ENCODE measurements around the gene TMEM209.
"Not testable (repeated sequence)": the region's sequence is repeated elsewhere in the genome, so short reads cannot be mapped to it uniquely, and the experiment has no call there.

The TMEM209 gene

DNA sequence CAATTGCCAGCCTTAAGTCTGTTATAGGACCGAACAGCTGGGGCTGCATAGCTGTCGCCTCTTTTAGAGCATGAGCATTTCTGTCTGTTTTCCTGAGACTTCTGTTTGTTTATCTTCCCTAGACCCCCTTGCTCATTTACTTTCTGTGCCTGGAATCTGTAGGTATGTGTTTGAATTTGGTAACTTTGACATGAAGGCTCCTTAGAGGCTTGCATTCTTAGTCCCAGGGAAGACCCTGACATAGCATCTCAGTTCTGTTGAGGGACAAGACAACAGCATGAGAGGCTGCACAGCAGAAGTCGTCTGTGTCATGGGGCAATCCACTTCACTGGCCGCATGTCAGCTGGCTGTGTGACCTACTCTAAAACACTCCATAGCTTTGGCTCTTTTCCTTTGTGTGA, 76.2 kb downstream of the TMEM209 start:
- no peak for DNase-seq (ENCODE audit: low read depth in 2 of 2, low spot score in 1 of 2)

DNA sequence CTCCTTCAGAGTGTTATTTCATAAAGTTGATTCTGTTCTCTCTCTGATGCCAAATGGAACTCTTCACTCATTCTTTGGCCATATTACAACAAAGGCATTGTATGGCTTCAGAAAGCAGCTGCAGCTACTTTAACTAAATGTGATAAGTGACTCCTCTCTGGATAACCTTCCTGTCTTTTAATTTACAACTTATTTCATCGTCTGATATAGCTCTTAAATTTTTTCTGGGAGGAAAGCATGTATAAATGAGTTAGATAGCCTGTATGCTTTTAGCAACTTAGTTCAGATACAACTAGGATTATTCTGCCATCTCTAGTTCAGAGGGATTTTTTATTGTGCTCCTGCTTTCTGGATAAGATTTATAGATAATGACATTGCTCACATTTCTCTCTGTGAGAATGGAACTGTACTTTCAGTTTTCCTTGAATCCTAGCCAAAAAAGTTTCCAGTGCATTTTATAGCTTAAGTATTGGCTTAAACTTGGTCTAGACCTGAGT, 77.3 kb downstream of the TMEM209 start:
- DNase-seq (ENCODE audit: low read depth in 2 of 2, low spot score in 1 of 2): no peak

- no peak for DNase-seq (ENCODE audit: low read depth in 2 of 2, low spot score in 1 of 2)
Measured at GRCh38 chr7:130127404-130127803, 77.8 kb downstream of the TMEM209 start.

GRCh38 chr7:130126840-130127239, 78.4 kb downstream of the TMEM209 start:
- DNase-seq (ENCODE audit: low read depth in 2 of 2, low spot score in 1 of 2): not testable (repeated sequence)

DNA sequence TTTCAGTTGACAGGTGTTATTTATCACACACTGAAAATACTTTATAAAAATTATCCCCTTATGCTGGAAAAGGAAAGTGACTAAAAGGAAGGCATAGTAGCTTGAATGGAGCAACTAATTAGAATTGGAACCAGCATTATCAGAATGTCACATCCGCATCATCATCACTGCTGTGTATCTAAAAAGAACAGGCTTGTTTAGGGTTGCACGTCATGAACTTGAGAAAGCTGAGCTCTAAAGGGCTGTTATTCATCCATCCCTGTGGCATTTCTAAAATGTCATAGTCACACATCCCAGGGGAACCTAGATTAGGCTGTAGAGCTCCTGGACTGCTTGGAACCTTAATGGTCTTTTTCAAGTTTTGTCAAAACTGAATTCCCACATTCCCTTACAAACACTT, 80.5 kb downstream of the TMEM209 start:
- no peak for DNase-seq (ENCODE audit: low read depth in 2 of 2, low spot score in 1 of 2)

GRCh38 chr7:130123501-130123900, 81.7 kb downstream of the TMEM209 start:
- DNase-seq (ENCODE audit: low read depth in 2 of 2, low spot score in 1 of 2): no peak

GRCh38 chr7:130118801-130119200, 86.4 kb downstream of the TMEM209 start:
- DNase-seq (ENCODE audit: low read depth in 2 of 2, low spot score in 1 of 2): no peak

GRCh38 chr7:130118294-130118693, 86.9 kb downstream of the TMEM209 start:
- DNase-seq (ENCODE audit: low read depth in 2 of 2, low spot score in 1 of 2): no peak

- no peak for DNase-seq (ENCODE audit: low read depth in 2 of 2, low spot score in 1 of 2)
Measured at GRCh38 chr7:130114776-130115175, 90.4 kb downstream of the TMEM209 start.
